Ishikawa (cell line): ENCODE measurements around the gene RASA2.

Experiments used
- CEBPB ChIP-seq: IDR thresholded peaks from 2 replicates; pipeline ENCODE4 v1.6.1; 2012
- CREB1 ChIP-seq: IDR thresholded peaks from 2 replicates; pipeline ENCODE4 v1.6.1; 2012; ENCODE audit warnings: low read depth
- EGR1 ChIP-seq: IDR thresholded peaks from 2 replicates; pipeline ENCODE4 v1.6.1; 2012
- EP300 ChIP-seq: IDR thresholded peaks from 2 replicates; pipeline ENCODE4 v1.6.1; 2012; ENCODE audit warnings: borderline replicate concordance
- FOXM1 ChIP-seq: IDR thresholded peaks from 2 replicates; pipeline ENCODE4 v1.6.1; 2012; ENCODE audit warnings: low read depth, borderline replicate concordance
- NFIC ChIP-seq: IDR thresholded peaks from 2 replicates; pipeline ENCODE4 v1.6.1; 2012
- RAD21 ChIP-seq: IDR thresholded peaks from 2 replicates; pipeline ENCODE4 v1.6.1; 2012; ENCODE audit warnings: low read depth
- TAF1 ChIP-seq: IDR thresholded peaks from 2 replicates; pipeline ENCODE4 v1.6.1; 2012; ENCODE audit warnings: low read depth, mild to moderate bottlenecking
- TCF12 ChIP-seq: IDR thresholded peaks from 2 replicates; pipeline ENCODE4 v1.6.1; 2012; ENCODE audit warnings: low read depth
- TEAD4 ChIP-seq: IDR thresholded peaks from 2 replicates; pipeline ENCODE4 v1.6.1; 2012
- YY1 ChIP-seq: IDR thresholded peaks from 2 replicates; pipeline ENCODE4 v1.6.1; 2012; ENCODE audit warnings: low read depth
- ZBTB7A ChIP-seq: IDR thresholded peaks from 2 replicates; pipeline ENCODE4 v1.6.1; 2012; ENCODE audit warnings: low read depth
- TF ChIP-seq, protein P1 (sequence below): IDR thresholded peaks from 2 replicates; pipeline ENCODE4 v1.6.1; 2012; ENCODE audit warnings: low read depth, mild to moderate bottlenecking
- TF ChIP-seq, protein P2 (sequence below): IDR thresholded peaks from 2 replicates; pipeline ENCODE4 v1.6.1; 2012
- TF ChIP-seq, protein P3 (sequence below): IDR thresholded peaks from 2 replicates; pipeline ENCODE4 v1.6.1; 2012

The RASA2 gene

DNA sequence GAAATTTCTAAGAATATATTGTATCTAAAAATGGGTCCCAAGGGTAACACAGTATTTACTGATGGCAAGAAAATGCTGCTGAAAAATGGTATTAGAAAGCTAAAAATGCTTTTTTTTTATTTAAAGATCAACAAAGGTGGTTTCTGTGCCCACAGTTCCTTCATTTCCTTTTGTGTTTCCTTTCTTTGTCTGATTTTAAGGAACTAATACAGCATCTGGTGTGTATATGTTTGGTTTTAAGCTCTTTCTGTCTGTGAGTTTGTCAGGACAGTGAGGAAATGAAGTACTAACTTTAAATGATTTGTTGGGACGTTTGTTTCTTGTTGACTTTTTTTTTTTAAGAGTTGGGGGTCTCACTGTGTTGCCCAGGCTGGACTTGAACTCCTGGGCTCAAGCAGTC is 38.2 kb downstream of the RASA2 start:
- TF ChIP-seq FOXM1 (no peak), TCF12 (no peak), NFIC (no peak), EP300 (no peak), YY1 (no peak), EGR1 (no peak), TEAD4 (no peak), ZBTB7A (no peak), TAF1 (no peak), RAD21 (no peak), CREB1 (no peak), CEBPB (no peak)
- TF ChIP-seq, protein P1, sequence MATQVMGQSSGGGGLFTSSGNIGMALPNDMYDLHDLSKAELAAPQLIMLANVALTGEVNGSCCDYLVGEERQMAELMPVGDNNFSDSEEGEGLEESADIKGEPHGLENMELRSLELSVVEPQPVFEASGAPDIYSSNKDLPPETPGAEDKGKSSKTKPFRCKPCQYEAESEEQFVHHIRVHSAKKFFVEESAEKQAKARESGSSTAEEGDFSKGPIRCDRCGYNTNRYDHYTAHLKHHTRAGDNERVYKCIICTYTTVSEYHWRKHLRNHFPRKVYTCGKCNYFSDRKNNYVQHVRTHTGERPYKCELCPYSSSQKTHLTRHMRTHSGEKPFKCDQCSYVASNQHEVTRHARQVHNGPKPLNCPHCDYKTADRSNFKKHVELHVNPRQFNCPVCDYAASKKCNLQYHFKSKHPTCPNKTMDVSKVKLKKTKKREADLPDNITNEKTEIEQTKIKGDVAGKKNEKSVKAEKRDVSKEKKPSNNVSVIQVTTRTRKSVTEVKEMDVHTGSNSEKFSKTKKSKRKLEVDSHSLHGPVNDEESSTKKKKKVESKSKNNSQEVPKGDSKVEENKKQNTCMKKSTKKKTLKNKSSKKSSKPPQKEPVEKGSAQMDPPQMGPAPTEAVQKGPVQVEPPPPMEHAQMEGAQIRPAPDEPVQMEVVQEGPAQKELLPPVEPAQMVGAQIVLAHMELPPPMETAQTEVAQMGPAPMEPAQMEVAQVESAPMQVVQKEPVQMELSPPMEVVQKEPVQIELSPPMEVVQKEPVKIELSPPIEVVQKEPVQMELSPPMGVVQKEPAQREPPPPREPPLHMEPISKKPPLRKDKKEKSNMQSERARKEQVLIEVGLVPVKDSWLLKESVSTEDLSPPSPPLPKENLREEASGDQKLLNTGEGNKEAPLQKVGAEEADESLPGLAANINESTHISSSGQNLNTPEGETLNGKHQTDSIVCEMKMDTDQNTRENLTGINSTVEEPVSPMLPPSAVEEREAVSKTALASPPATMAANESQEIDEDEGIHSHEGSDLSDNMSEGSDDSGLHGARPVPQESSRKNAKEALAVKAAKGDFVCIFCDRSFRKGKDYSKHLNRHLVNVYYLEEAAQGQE, result no peak
- TF ChIP-seq, protein P2, sequence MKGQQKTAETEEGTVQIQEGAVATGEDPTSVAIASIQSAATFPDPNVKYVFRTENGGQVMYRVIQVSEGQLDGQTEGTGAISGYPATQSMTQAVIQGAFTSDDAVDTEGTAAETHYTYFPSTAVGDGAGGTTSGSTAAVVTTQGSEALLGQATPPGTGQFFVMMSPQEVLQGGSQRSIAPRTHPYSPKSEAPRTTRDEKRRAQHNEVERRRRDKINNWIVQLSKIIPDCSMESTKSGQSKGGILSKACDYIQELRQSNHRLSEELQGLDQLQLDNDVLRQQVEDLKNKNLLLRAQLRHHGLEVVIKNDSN, result no peak
- TF ChIP-seq, protein P3, sequence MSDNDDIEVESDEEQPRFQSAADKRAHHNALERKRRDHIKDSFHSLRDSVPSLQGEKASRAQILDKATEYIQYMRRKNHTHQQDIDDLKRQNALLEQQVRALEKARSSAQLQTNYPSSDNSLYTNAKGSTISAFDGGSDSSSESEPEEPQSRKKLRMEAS, result no peak

DNA sequence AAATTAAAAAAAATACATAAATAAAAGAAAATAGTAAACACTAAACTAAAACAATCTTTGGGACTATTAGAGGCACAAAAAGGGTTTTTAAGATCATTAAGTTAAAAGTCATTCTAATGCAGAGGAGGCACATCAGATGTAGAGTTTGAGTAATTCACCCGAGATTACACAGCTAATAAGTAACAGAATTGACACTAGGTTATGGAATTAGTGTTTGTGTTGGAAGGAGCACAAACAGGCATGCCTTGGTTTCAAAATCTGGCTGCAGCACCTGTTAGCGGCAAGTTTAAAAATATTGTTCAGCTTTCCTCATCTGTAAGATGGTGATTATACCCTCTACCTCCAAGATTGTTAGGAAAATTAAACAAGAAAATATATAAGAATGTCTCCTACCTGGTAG is 39.0 kb downstream of the RASA2 start:
- TF ChIP-seq, protein P2, result no peak
- TF ChIP-seq TCF12 (no peak), EP300 (no peak)

DNA sequence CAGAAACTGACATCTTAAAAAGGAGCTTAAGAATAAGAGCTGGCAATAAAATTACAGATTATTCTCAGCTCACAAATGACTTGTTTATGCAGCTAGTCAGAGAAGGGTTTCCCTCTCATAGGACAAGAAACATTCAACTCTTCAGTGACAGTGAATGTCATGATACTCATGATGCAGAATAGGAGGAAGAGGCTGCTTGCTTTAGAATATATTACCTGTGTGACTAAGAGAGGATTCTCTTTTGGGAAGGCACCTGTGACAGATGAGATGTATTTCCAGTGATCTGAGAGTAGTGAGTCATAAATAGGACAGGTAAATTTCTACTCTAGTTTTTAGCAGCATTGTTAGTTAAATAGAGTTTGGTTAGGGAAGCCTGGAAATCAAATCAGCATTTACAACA is 39.9 kb downstream of the RASA2 start:
- TF ChIP-seq FOXM1 (no peak), TCF12 (no peak)
- TF ChIP-seq, protein P3, result no peak
- TF ChIP-seq, protein P1, result no peak

DNA sequence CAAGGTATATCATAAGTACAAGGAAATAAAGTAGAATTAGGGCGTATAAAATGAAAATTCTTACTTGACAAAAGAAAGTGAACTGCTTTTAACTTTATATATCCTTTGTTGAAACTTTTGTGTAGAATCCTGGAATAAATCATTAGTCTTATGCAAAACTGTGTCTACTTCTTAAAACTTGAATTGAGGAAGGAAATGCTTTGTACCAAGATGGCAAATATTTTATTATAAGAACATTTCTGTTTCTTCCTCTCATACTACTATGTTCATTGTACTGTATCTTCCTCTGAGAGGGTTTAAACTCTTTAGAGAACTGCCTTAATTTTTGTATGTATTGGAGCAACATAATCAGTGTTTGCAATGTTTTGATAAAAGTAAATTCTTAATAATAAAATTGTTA is 42.0 kb downstream of the RASA2 start:
- TF ChIP-seq CEBPB (no peak), NFIC (no peak), TAF1 (no peak), TEAD4 (no peak), TCF12 (no peak), EGR1 (no peak), ZBTB7A (no peak), EP300 (no peak), RAD21 (no peak), YY1 (no peak), CREB1 (no peak), FOXM1 (no peak)
- TF ChIP-seq, protein P1, result no peak
- TF ChIP-seq, protein P2, result no peak
- TF ChIP-seq, protein P3, result no peak

DNA sequence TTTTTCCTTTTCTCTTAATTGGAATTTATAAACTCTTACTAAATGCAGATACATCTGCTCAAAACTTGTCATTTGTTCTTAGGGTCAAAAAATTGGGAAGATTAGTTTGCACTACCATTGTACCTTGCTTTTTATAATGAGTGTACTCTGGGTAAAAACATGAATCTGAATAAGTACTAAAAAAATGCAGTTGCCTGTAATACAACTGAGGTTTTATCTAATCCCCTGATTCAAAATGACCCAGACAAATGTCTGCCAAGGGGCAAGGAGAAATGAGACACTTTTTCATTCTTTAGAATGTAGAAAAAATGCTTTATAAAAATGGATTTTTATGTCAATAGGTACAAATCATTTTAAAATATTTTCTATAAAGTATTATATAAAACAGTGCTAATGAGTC is 42.4 kb downstream of the RASA2 start:
- TF ChIP-seq TAF1 (no peak), EP300 (no peak), RAD21 (no peak), NFIC (no peak), YY1 (no peak), TCF12 (no peak), EGR1 (no peak)
- TF ChIP-seq, protein P3, result no peak
- TF ChIP-seq, protein P2, result no peak
- TF ChIP-seq, protein P1, result no peak
